Activated naive CD8-positive, alpha-beta T cell treated with anti-CD3 and anti-CD28 coated beads, Interleukin-2, amount 50 U/mL, for 24 hours (primary cell): ENCODE data around the gene KCNH3.

Experiments used
- ATAC-seq: fragments of 150-1000 bp; cut with Tn5 transposase; one replicate; pipeline ENCODE4 v1.10.0; 2021
- DNase-seq: peaks from one replicate; pipeline ENCODE4 v3.0.0; 2021
- H3K27ac Mint-ChIP-seq: one replicate; pipeline ENCODE4 v1.8.0; 2021; ENCODE audit warnings: mild to moderate bottlenecking, mixed read lengths
- H3K27me3 Mint-ChIP-seq: one replicate; pipeline ENCODE4 v1.8.0; 2021; ENCODE audit warnings: mixed read lengths
- H3K36me3 Mint-ChIP-seq: one replicate; pipeline ENCODE4 v1.8.0; 2021; ENCODE audit warnings: low read depth, mixed read lengths
- H3K4me1 Mint-ChIP-seq: one replicate; pipeline ENCODE4 v1.8.0; 2021; ENCODE audit warnings: mixed read lengths
- H3K4me3 Mint-ChIP-seq: one replicate; pipeline ENCODE4 v1.8.0; 2021; ENCODE audit warnings: mild to moderate bottlenecking, moderate library complexity, mixed read lengths
- H3K9me3 Mint-ChIP-seq: one replicate; pipeline ENCODE4 v1.8.0; 2021; ENCODE audit warnings: mixed read lengths

The KCNH3 gene

GRCh38 chr12:49536526-49537071 is 2.2 kb upstream of the KCNH3 start:
- DNase-seq (no peak), ATAC-seq (no peak)
- H3K9me3 Mint-ChIP-seq, result no peaks in the 10 kb centered on the region
- no peak overlapping the region for H3K27ac Mint-ChIP-seq
- no peaks in the 10 kb centered on the region for H3K36me3 Mint-ChIP-seq
- peaks cover 39% of the 10 kb centered on the region for H3K27me3 Mint-ChIP-seq
- no peak overlapping the region for H3K4me3 Mint-ChIP-seq
- peaks cover 20% of the 10 kb centered on the region for H3K4me1 Mint-ChIP-seq

GRCh38 chr12:49537231-49537751 is 1.5 kb upstream of the KCNH3 start:
- Mint-ChIP-seq H3K9me3 (no peaks in the 10 kb centered on the region), H3K4me3 (peak overlapping the region; percentile 67), H3K4me1 (peaks cover 20% of the 10 kb centered on the region), H3K36me3 (no peaks in the 10 kb centered on the region), H3K27me3 (peaks cover 39% of the 10 kb centered on the region), H3K27ac (no peak overlapping the region)
- DNase-seq (no peak), ATAC-seq (no peak)

- no peak overlapping the region for H3K27ac Mint-ChIP-seq
- DNase-seq (peak; percentile 37), ATAC-seq (peak; percentile 15)
- no peaks in the 10 kb centered on the region for H3K36me3 Mint-ChIP-seq
- H3K4me3 Mint-ChIP-seq, result peak overlapping the region; percentile 67
- peaks cover 39% of the 10 kb centered on the region for H3K27me3 Mint-ChIP-seq
- H3K4me1 Mint-ChIP-seq, result peaks cover 20% of the 10 kb centered on the region
- H3K9me3 Mint-ChIP-seq, result no peaks in the 10 kb centered on the region
Measured at GRCh38 chr12:49537752-49538509, 899 bp upstream of the KCNH3 start.

- no peak for DNase-seq
- H3K9me3 Mint-ChIP-seq, result no peaks in the 10 kb centered on the region
- peaks cover 42% of the 10 kb centered on the region for H3K27me3 Mint-ChIP-seq
- H3K27ac Mint-ChIP-seq, result no peak overlapping the region
- ATAC-seq, result no peak
- peaks cover 25% of the 10 kb centered on the region for H3K4me1 Mint-ChIP-seq
- no peaks in the 10 kb centered on the region for H3K36me3 Mint-ChIP-seq
- peak overlapping the region; percentile 24 for H3K4me3 Mint-ChIP-seq
Measured at GRCh38 chr12:49539406-49540228, 787 bp downstream of the KCNH3 start.

GRCh38 chr12:49540229-49541139 is 1.7 kb downstream of the KCNH3 start:
- no peak overlapping the region for H3K27ac Mint-ChIP-seq
- H3K9me3 Mint-ChIP-seq, result no peaks in the 10 kb centered on the region
- peaks cover 38% of the 10 kb centered on the region for H3K27me3 Mint-ChIP-seq
- H3K4me1 Mint-ChIP-seq, result peaks cover 30% of the 10 kb centered on the region
- no peak for ATAC-seq
- DNase-seq, result no peak
- no peaks in the 10 kb centered on the region for H3K36me3 Mint-ChIP-seq
- peak overlapping the region; percentile 6 for H3K4me3 Mint-ChIP-seq

- Mint-ChIP-seq H3K27me3 (peaks cover 33% of the 10 kb centered on the region), H3K27ac (no peak overlapping the region), H3K9me3 (no peaks in the 10 kb centered on the region), H3K4me1 (peaks cover 30% of the 10 kb centered on the region), H3K4me3 (no peak overlapping the region), H3K36me3 (no peaks in the 10 kb centered on the region)
- ATAC-seq (no peak), DNase-seq (no peak)
Measured at GRCh38 chr12:49541140-49541861, 2.5 kb downstream of the KCNH3 start.

GRCh38 chr12:49541911-49542505 is 3.2 kb downstream of the KCNH3 start:
- Mint-ChIP-seq H3K27ac (no peak overlapping the region), H3K9me3 (no peaks in the 10 kb centered on the region), H3K27me3 (peaks cover 30% of the 10 kb centered on the region), H3K36me3 (no peaks in the 10 kb centered on the region), H3K4me3 (no peak overlapping the region), H3K4me1 (peaks cover 28% of the 10 kb centered on the region)
- ATAC-seq (no peak), DNase-seq (no peak)

- H3K27me3 Mint-ChIP-seq, result peaks cover 29% of the 10 kb centered on the region
- H3K9me3 Mint-ChIP-seq, result no peaks in the 10 kb centered on the region
- H3K4me3 Mint-ChIP-seq, result no peak overlapping the region
- peaks cover 26% of the 10 kb centered on the region for H3K4me1 Mint-ChIP-seq
- no peak overlapping the region for H3K27ac Mint-ChIP-seq
- H3K36me3 Mint-ChIP-seq, result no peaks in the 10 kb centered on the region
- no peak for DNase-seq
- no peak for ATAC-seq
Measured at GRCh38 chr12:49542592-49543160, 3.8 kb downstream of the KCNH3 start.

- no peak for ATAC-seq
- Mint-ChIP-seq H3K9me3 (no peaks in the 10 kb centered on the region), H3K27me3 (peaks cover 28% of the 10 kb centered on the region), H3K36me3 (no peaks in the 10 kb centered on the region), H3K27ac (no peak overlapping the region), H3K4me3 (no peak overlapping the region), H3K4me1 (peaks cover 32% of the 10 kb centered on the region)
- no peak for DNase-seq
Measured at GRCh38 chr12:49543221-49543913, 4.5 kb downstream of the KCNH3 start.

GRCh38 chr12:49543914-49544815 is 5.3 kb downstream of the KCNH3 start:
- peaks cover 29% of the 10 kb centered on the region for H3K27me3 Mint-ChIP-seq
- no peak overlapping the region for H3K4me3 Mint-ChIP-seq
- ATAC-seq, result no peak
- H3K27ac Mint-ChIP-seq, result no peak overlapping the region
- H3K36me3 Mint-ChIP-seq, result no peaks in the 10 kb centered on the region
- no peak for DNase-seq
- H3K9me3 Mint-ChIP-seq, result no peaks in the 10 kb centered on the region
- peaks cover 36% of the 10 kb centered on the region for H3K4me1 Mint-ChIP-seq

GRCh38 chr12:49545815-49546214 is 7.0 kb downstream of the KCNH3 start:
- no peaks in the 10 kb centered on the region for H3K36me3 Mint-ChIP-seq
- DNase-seq, result no peak
- peaks cover 22% of the 10 kb centered on the region for H3K27me3 Mint-ChIP-seq

GRCh38 chr12:49546481-49546880 is 7.7 kb downstream of the KCNH3 start:
- Mint-ChIP-seq H3K27ac (no peak overlapping the region), H3K36me3 (no peaks in the 10 kb centered on the region), H3K27me3 (peaks cover 22% of the 10 kb centered on the region), H3K9me3 (no peaks in the 10 kb centered on the region), H3K4me1 (peaks cover 32% of the 10 kb centered on the region), H3K4me3 (no peak overlapping the region)
- no peak for DNase-seq
- no peak for ATAC-seq

More at GRCh38 chr12:49545815-49546214, 7.0 kb downstream of the KCNH3 start:
- no peaks in the 10 kb centered on the region for H3K9me3 Mint-ChIP-seq
- peaks cover 35% of the 10 kb centered on the region for H3K4me1 Mint-ChIP-seq
- no peak overlapping the region for H3K27ac Mint-ChIP-seq
- no peak overlapping the region for H3K4me3 Mint-ChIP-seq
- no peak for ATAC-seq
